GM23248 (cell line): Measurements from ENCODE around the gene RAPSN. TPM values are rescaled to one million over a fixed set of nuclear protein-coding genes. Genes with fewer than 3 reads are reported as not detected.

Experiments used
- DNase-seq: peaks from one replicate; pipeline ENCODE4 v3.0.0-alpha.2; 2015
- H2AFZ ChIP-seq: fragments of 200-600 bp; sonication (generic); 2 replicates; pipeline ENCODE4 v1.6.1; 2016; ENCODE audit warnings: antibody characterized with exemption
- H3F3A ChIP-seq: fragments of 200-600 bp; sonication (generic); 2 replicates; pipeline ENCODE4 v1.6.1; 2016; ENCODE audit warnings: mild to moderate bottlenecking, antibody characterized with exemption, mixed run types; ENCODE audit not compliant: insufficient read depth
- H3K27ac ChIP-seq: fragments of 200-600 bp; sonication (generic); 2 replicates; pipeline ENCODE4 v1.5.1; 2016; ENCODE audit warnings: mild to moderate bottlenecking
- H3K27me3 ChIP-seq: fragments of 200-600 bp; sonication (generic); replicated peaks from 2 replicates; pipeline ENCODE4 v1.6.1; 2016; ENCODE audit warnings: mild to moderate bottlenecking; ENCODE audit not compliant: insufficient read depth
- H3K36me3 ChIP-seq: fragments of 200-600 bp; sonication (generic); 2 replicates; pipeline ENCODE4 v1.6.1; 2016; ENCODE audit warnings: low read depth, mild to moderate bottlenecking
- H3K4me1 ChIP-seq: fragments of 200-600 bp; sonication (generic); 2 replicates; pipeline ENCODE4 v1.6.1; 2016; ENCODE audit warnings: mild to moderate bottlenecking; ENCODE audit not compliant: insufficient read depth
- H3K4me2 ChIP-seq: fragments of 200-600 bp; sonication (generic); one replicate; pipeline ENCODE4 v1.6.1; 2016; ENCODE audit warnings: mild to moderate bottlenecking; ENCODE audit not compliant: unreplicated experiment
- H3K4me3 ChIP-seq: fragments of 200-600 bp; sonication (generic); 2 replicates; pipeline ENCODE4 v1.5.1; 2016; ENCODE audit warnings: mild to moderate bottlenecking
- H3K79me2 ChIP-seq: fragments of 200-600 bp; sonication (generic); 2 replicates; pipeline ENCODE4 v1.6.1; 2016; ENCODE audit warnings: mild to moderate bottlenecking; ENCODE audit not compliant: insufficient read depth
- H3K9ac ChIP-seq: fragments of 200-600 bp; sonication (generic); 2 replicates; pipeline ENCODE4 v1.6.1; 2016; ENCODE audit warnings: mild to moderate bottlenecking
- H3K9me2 ChIP-seq: fragments of 200-600 bp; sonication (generic); 2 replicates; pipeline ENCODE4 v1.6.1; 2016; ENCODE audit warnings: mixed run types, mild to moderate bottlenecking, moderate library complexity; ENCODE audit not compliant: insufficient read depth
- H3K9me3 ChIP-seq: fragments of 200-600 bp; sonication (generic); one replicate; pipeline ENCODE4 v1.6.1; 2017; ENCODE audit warnings: low read depth
- H4K20me1 ChIP-seq: fragments of 200-600 bp; sonication (generic); 2 replicates; pipeline ENCODE4 v1.6.0; 2016; ENCODE audit not compliant: insufficient read depth
- EZH2 ChIP-seq: fragments of 200-600 bp; sonication (generic); IDR thresholded peaks from 2 replicates; pipeline ENCODE4 v1.6.1; 2018; ENCODE audit warnings: antibody characterized with exemption, mild to moderate bottlenecking; ENCODE audit not compliant: insufficient read depth, poor library complexity, severe bottlenecking
- EZH2phosphoT487 ChIP-seq: fragments of 200-600 bp; sonication (generic); IDR thresholded peaks from 2 replicates; pipeline ENCODE4 v1.6.1; 2018; ENCODE audit warnings: antibody characterized with exemption, moderate library complexity, mild to moderate bottlenecking, low read depth; ENCODE audit not compliant: insufficient read depth
- WGBS, 2 experiments: methylation state at CpG; one replicate each; pipeline ENCODE4 v1.1.6; 2015 to 2017; ENCODE audit warnings: low lambda C conversion rate in 2 of 2, low coverage in 1 of 2; ENCODE audit errors: missing lambda C conversion rate in 2 of 2; 5-methylcytosine and 5-hydroxymethylcytosine counted together
- in situ Hi-C: fragments of 300-500 bp; cut with MboI; formaldehyde crosslinking; loops from 2 replicates; pipeline ENCODE4 v1.15.0; 2020
- polyA plus RNA-seq: library from polyadenylated mRNA; unstranded; fragments of >200 nt; fragmentation: Nextera tagmentation; extraction: Ambion mirVana; gene quantifications from 2 replicates; pipeline ENCODE4 v1.2.1, GENCODE V29; 2016
- total RNA-seq: library from RNA; depleted of rRNA; stranded (reverse); fragments of >200 nt; shearing (Covaris generic); gene quantifications from 2 replicates; pipeline ENCODE4 v1.2.3, GENCODE V29; 2014

The RAPSN gene
- total and polyA plus RNA-seq, 2 experiments from 2014 or later, result 0.11 to 0.22 TPM

GRCh38 chr11:47413351-47413750, 35.6 kb downstream of the RAPSN start:
- Histone ChIP-seq H3K4me1 (peaks cover 65% of the 10 kb centered on the region), H3K4me2 (peak overlapping the region; percentile 8), H3K9me2 (no peaks in the 10 kb centered on the region), H3K27me3 (no peaks in the 10 kb centered on the region), H3K36me3 (peaks cover 2% of the 10 kb centered on the region; the same call in 1 of the 2 replicates), H3K27ac (peak overlapping the region; percentile 54), H3K9me3 (no peaks in the 10 kb centered on the region), H3K79me2 (peaks cover 52% of the 10 kb centered on the region), H3F3A (peaks cover 72% of the 10 kb centered on the region), H3K9ac (0 out of 2 replicates have a peak overlapping the region, but pooled peaks have one; percentile 52), H3K4me3 (no peak overlapping the region), H4K20me1 (no peaks in the 10 kb centered on the region), H2AFZ (no peak overlapping the region)
- DNase-seq, result no peak
- 85 to 88% methylated on average over 13 of the region's 13 CpGs for WGBS, 2 experiments
- in situ Hi-C loops, result no loop called here
- TF ChIP-seq EZH2 (no peak), EZH2phosphoT487 (no peak)

GRCh38 chr11:47411884-47412746, 36.8 kb downstream of the RAPSN start:
- Histone ChIP-seq H3K27ac (no peak overlapping the region), H3K9me3 (no peaks in the 10 kb centered on the region), H4K20me1 (no peaks in the 10 kb centered on the region), H3K9me2 (no peaks in the 10 kb centered on the region), H3K27me3 (no peaks in the 10 kb centered on the region), H3K4me2 (no peak overlapping the region), H2AFZ (no peak overlapping the region), H3K9ac (no peak overlapping the region), H3K4me3 (no peak overlapping the region), H3K36me3 (no peaks in the 10 kb centered on the region; the same call in 1 of the 2 replicates), H3K4me1 (peaks cover 63% of the 10 kb centered on the region), H3F3A (peaks cover 68% of the 10 kb centered on the region), H3K79me2 (peaks cover 42% of the 10 kb centered on the region)
- peak; percentile 75 for DNase-seq
- in situ Hi-C loops, result no loop called here
- WGBS, 2 experiments, result 74 to 79% methylated on average over 12 of the region's 12 CpGs
- TF ChIP-seq EZH2phosphoT487, result no peak

DNA sequence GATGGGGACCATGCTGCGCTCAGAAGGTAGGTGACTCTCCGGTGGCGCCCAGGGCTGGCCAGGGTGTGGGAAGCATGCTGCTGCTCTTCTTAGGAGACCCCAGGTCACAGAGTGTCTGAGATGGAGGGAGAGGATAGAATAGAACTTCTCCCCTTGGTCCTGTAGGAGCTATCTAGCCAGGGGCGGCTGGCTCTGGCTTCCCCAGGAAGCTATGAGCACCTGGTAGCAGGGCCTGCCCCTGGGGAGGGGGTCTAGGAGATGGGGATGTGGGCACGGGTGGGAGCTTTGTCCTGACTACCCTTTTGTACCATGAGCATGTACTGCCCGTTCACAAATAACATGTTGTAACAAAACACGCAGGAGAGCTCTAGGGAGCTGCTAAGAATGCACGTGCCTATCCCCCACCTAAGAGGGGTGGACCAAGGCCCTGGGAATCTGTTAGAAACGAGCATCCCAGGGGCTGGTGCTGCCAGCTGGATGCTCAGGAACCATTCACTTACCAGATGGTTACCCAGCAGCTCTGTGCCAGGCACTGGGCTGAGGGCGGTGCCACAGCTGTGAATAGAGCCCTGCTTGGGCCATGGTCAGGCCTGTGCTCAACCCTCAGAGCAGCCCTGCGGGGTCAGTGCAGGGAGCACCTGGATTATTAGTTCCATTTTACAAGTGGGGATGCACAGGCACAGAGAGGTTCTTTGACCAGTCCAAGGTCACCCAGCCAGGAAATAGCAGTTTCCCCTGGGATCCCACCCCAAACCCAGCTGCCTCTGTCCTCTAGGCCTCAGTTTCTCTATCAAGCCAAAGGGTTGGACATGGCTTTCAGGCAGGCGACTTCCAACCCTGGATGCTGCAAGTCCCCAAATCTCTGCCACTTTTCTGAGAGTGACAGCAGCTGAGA, 38.3 kb downstream of the RAPSN start:
- Histone ChIP-seq H4K20me1 (no peaks in the 10 kb centered on the region), H3K4me1 (peaks cover 54% of the 10 kb centered on the region), H3K9me2 (no peaks in the 10 kb centered on the region), H3K27me3 (no peaks in the 10 kb centered on the region), H3K9me3 (no peaks in the 10 kb centered on the region), H3F3A (peaks cover 58% of the 10 kb centered on the region), H3K4me3 (peak overlapping the region; percentile 100), H3K27ac (peak overlapping the region; percentile 100), H3K36me3 (no peaks in the 10 kb centered on the region; the same call in 1 of the 2 replicates), H3K79me2 (peaks cover 40% of the 10 kb centered on the region), H2AFZ (no peak overlapping the region), H3K4me2 (peak overlapping the region; percentile 100), H3K9ac (peak overlapping the region; percentile 100)
- in situ Hi-C loops, result no loop called here
- TF ChIP-seq EZH2 (no peak), EZH2phosphoT487 (no peak)
- 64 to 70% methylated on average over 12 of the region's 12 CpGs for WGBS, 2 experiments
- DNase-seq, result no peak
